RWPE2 (cell line): ENCODE results near the gene MSX1.
"Not testable (repeated sequence)": the region's sequence is repeated elsewhere in the genome, so short reads cannot be mapped to it uniquely, and the experiment has no call there.

Source experiments
- ATAC-seq: fragments of 200-7000 bp; cut with Tn5 transposase; 3 replicates; pipeline ENCODE4 v1.9.1; 2021; ENCODE audit warnings: low read depth
- DNase-seq: peaks from one replicate; pipeline ENCODE4 v3.0.0-alpha.2; 2020; ENCODE audit warnings: low spot score
- H3K27ac ChIP-seq: fragments of 450-650 bp; 2 replicates; pipeline ENCODE4 v1.5.1; 2017; ENCODE audit warnings: mild to moderate bottlenecking; ENCODE audit not compliant: poor library complexity, severe bottlenecking
- H3K27me3 ChIP-seq: fragments of 250-450 bp; sonication (Bioruptor Pico); 2 replicates; pipeline ENCODE4 v1.5.1; 2021; ENCODE audit warnings: mild to moderate bottlenecking, moderate library complexity; ENCODE audit not compliant: insufficient read depth, poor library complexity, severe bottlenecking
- H3K36me3 ChIP-seq: fragments of 250-450 bp; sonication (Bioruptor Pico); 2 replicates; pipeline ENCODE4 v1.5.1; 2020; ENCODE audit warnings: low read depth, mild to moderate bottlenecking, moderate library complexity
- H3K4me1 ChIP-seq: fragments of 250-450 bp; sonication (Bioruptor Pico); 2 replicates; pipeline ENCODE4 v1.5.1; 2021; ENCODE audit warnings: mild to moderate bottlenecking, moderate library complexity; ENCODE audit not compliant: insufficient read depth, poor library complexity, severe bottlenecking
- H3K4me3 ChIP-seq: fragments of 250-450 bp; sonication (Bioruptor Pico); 2 replicates; pipeline ENCODE4 v1.5.1; 2021; ENCODE audit warnings: mild to moderate bottlenecking, moderate library complexity; ENCODE audit not compliant: severe bottlenecking
- H3K9me3 ChIP-seq: fragments of 250-450 bp; sonication (Bioruptor Pico); 2 replicates; pipeline ENCODE4 v1.5.1; 2021; ENCODE audit warnings: mild to moderate bottlenecking, moderate library complexity; ENCODE audit not compliant: severe bottlenecking
- TF ChIP-seq, protein P1 (sequence below): fragments of 450-650 bp; IDR thresholded peaks from one replicate; pipeline ENCODE4 v1.5.1; 2017; ENCODE audit warnings: mild to moderate bottlenecking, moderate library complexity; ENCODE audit not compliant: poor library complexity, severe bottlenecking

The MSX1 gene

GRCh38 chr4:4818415-4819212 is 40.9 kb upstream of the MSX1 start:
- no peak overlapping the region for H3K4me3 ChIP-seq
- H3K27me3 ChIP-seq: peaks cover 13% of the 10 kb centered on the region
- H3K9me3 ChIP-seq: no peaks in the 10 kb centered on the region
- ATAC-seq (no peak), DNase-seq (no peak)
- H3K27ac ChIP-seq: no peak overlapping the region
- H3K36me3 ChIP-seq: no peaks in the 10 kb centered on the region
- TF ChIP-seq, protein P1, sequence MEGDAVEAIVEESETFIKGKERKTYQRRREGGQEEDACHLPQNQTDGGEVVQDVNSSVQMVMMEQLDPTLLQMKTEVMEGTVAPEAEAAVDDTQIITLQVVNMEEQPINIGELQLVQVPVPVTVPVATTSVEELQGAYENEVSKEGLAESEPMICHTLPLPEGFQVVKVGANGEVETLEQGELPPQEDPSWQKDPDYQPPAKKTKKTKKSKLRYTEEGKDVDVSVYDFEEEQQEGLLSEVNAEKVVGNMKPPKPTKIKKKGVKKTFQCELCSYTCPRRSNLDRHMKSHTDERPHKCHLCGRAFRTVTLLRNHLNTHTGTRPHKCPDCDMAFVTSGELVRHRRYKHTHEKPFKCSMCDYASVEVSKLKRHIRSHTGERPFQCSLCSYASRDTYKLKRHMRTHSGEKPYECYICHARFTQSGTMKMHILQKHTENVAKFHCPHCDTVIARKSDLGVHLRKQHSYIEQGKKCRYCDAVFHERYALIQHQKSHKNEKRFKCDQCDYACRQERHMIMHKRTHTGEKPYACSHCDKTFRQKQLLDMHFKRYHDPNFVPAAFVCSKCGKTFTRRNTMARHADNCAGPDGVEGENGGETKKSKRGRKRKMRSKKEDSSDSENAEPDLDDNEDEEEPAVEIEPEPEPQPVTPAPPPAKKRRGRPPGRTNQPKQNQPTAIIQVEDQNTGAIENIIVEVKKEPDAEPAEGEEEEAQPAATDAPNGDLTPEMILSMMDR: no peak
- no peaks in the 10 kb centered on the region for H3K4me1 ChIP-seq

- no peak overlapping the region for H3K4me3 ChIP-seq
- TF ChIP-seq, protein P1: no peak
- peaks cover 9% of the 10 kb centered on the region for H3K27me3 ChIP-seq
Measured at GRCh38 chr4:4819213-4819606, 40.3 kb upstream of the MSX1 start.

DNA sequence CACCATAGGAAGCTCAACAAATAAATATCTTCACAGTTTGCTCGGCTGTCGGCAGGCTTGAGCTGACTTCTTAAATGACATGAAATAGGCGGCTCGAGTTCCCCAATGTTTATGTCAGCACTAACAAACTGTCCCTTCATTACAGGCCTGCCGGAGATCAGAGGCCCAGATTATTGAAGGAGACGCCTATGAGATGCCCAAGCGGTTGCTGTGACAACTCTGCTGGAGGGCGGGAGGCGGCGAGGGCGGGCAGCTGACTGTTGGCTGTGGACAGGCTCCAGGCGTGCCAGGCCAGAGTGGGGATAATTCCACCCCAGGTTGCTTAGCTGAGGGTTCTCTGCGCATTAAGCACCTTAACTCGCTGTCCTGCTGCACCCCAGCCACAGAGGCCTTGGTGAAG is 39.2 kb upstream of the MSX1 start:
- H3K4me3 ChIP-seq: no peak overlapping the region
- no peaks in the 10 kb centered on the region for H3K36me3 ChIP-seq
- no peak overlapping the region for H3K27ac ChIP-seq
- no peaks in the 10 kb centered on the region for H3K9me3 ChIP-seq
- peaks cover 9% of the 10 kb centered on the region for H3K27me3 ChIP-seq
- H3K4me1 ChIP-seq: no peaks in the 10 kb centered on the region
- no peak for DNase-seq
- TF ChIP-seq, protein P1: no peak
- ATAC-seq: no peak

More at GRCh38 chr4:4819213-4819606, 40.3 kb upstream of the MSX1 start:
- H3K27ac ChIP-seq: no peak overlapping the region
- H3K4me1 ChIP-seq: no peaks in the 10 kb centered on the region
- no peak for DNase-seq
- H3K36me3 ChIP-seq: no peaks in the 10 kb centered on the region
- no peak for ATAC-seq
- H3K9me3 ChIP-seq: no peaks in the 10 kb centered on the region

- no peaks in the 10 kb centered on the region for H3K9me3 ChIP-seq
- peaks cover 9% of the 10 kb centered on the region for H3K27me3 ChIP-seq
- ATAC-seq: no peak
- H3K36me3 ChIP-seq: no peaks in the 10 kb centered on the region
- H3K27ac ChIP-seq: no peak overlapping the region
- H3K4me1 ChIP-seq: no peaks in the 10 kb centered on the region
- DNase-seq: no peak
- no peak overlapping the region for H3K4me3 ChIP-seq
- TF ChIP-seq, protein P1: no peak
Measured at GRCh38 chr4:4820739-4821138, 38.7 kb upstream of the MSX1 start.

GRCh38 chr4:4821577-4821976 is 37.9 kb upstream of the MSX1 start:
- H3K4me3 ChIP-seq: no peak overlapping the region
- TF ChIP-seq, protein P1: no peak
- no peaks in the 10 kb centered on the region for H3K4me1 ChIP-seq
- H3K27me3 ChIP-seq: peaks cover 9% of the 10 kb centered on the region
- DNase-seq (no peak), ATAC-seq (no peak)
- no peaks in the 10 kb centered on the region for H3K36me3 ChIP-seq
- H3K27ac ChIP-seq: no peak overlapping the region
- no peaks in the 10 kb centered on the region for H3K9me3 ChIP-seq

GRCh38 chr4:4822286-4822685 is 37.2 kb upstream of the MSX1 start:
- ATAC-seq, H3K27me3 ChIP-seq, H3K9me3 ChIP-seq, H3K4me1 ChIP-seq, H3K4me3 ChIP-seq, DNase-seq, H3K36me3 ChIP-seq, H3K27ac ChIP-seq: not testable (repeated sequence)
